NCI-H187 (cell line): ENCODE results near the gene HOMER3.
"Not testable (repeated sequence)": the region's sequence is repeated elsewhere in the genome, so short reads cannot be mapped to it uniquely, and the experiment has no call there.

Experiments
- DNase-seq, 2 experiments: peaks; one replicate each; lab custom pipeline; 2025; lab: John Stamatoyannopoulos, UW

The HOMER3 gene

GRCh38 chr19:18922228-18922985 lies 18.6 kb downstream of the HOMER3 start:
- DNase-seq: no peak

GRCh38 chr19:18921593-18921992 lies 19.4 kb downstream of the HOMER3 start:
- no peak for DNase-seq

DNA sequence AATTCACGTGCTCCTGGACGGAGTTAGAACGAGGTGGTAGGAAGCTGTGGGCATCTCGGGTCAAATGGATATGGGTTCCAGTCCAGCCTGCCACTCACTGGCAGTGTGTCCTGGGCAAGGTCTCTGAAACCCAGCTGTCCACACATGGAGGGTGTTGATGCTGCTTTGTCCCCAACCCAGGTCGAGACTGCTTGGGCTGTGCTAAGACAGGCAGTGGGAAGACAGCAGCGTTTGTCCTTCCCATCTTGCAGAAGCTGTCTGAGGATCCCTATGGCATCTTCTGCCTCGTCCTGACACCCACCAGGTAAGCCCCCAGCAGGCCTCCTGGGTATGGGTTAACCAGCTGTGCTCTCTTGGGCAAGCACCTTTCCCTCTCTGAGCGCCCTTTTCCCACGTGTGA lies 20.6 kb downstream of the HOMER3 start:
- no peak for DNase-seq

- DNase-seq: no peak
These were observed 21.2 kb downstream of the HOMER3 start for GRCh38 chr19:18919900-18920214.

GRCh38 chr19:18919086-18919899 lies 21.7 kb downstream of the HOMER3 start, which contains the start of the genes COPE and DDX49:
TSS of gene COPE (minus strand) at chr19:18919387. CDS start at chr19:18919348, 39 bp downstream.
TSS of gene DDX49 (plus strand) at chr19:18919715. CDS start at chr19:18919742, 27 bp downstream.
- DNase-seq: peak; percentile 88 to 91

GRCh38 chr19:18917593-18917992 lies 23.4 kb downstream of the HOMER3 start:
- not testable (repeated sequence) for DNase-seq

DNA sequence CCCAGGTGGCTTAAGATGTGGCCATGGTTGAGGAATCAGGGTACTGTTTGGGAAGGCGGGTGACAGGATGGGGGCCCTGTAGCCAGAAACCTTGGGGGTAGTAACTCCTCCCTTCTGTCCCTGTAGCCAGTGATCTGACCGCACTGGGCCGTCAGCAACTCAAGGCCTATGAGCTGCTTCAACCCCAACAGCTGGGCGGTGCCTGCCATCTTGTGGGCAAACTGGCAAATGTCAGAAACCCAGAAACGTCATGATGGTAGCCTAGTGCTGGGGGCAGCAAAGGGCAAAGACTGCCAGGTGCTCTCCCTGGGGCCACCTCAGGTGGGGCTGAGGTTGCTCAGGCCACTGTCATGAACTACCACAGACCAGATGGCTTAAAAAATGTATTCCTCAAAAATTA lies 25.4 kb downstream of the HOMER3 start:
- DNase-seq: no peak

GRCh38 chr19:18913466-18913865 lies 27.6 kb downstream of the HOMER3 start:
- DNase-seq: no peak

DNA sequence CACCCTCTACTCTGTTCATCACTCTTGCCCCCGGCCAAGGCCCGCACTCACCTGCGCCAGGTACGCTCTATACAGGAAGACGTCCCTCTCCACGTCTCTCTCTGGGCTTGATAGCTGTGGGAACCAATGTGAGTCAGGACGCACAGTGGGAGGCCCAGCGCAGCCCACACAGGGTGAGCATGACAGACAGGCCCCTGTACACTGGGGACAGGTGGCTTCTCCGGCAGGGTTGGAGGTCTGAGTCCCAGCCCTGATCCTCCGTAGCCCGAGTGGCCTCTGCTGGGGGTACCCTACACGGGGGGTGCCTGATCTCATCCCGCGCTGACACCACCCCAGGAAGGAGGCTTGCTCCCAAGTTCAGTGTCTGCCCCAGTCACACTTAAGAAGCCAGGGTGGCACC lies 28.1 kb downstream of the HOMER3 start:
- DNase-seq: no peak

GRCh38 chr19:18910801-18911436 lies 30.1 kb downstream of the HOMER3 start:
- DNase-seq: no peak

DNA sequence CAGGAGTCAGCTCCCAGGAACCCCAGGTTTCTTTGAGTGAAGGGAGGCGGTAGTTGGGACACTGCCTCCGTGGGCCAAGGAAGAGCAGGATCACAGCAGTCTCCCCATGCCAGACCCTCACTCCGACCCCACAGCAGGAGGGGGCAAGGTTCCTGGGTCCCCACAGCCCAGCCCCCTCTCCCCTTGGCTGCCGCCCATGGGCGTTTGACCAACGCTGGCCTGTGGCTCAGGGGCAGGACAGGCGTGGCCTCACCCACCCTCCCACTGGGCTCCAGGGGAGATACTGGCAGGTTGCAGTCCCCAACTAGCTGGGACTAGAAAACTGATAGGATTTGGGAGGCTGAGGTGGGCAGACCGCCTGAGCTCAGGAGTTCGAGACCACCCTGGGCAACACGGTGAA lies 31.0 kb downstream of the HOMER3 start:
- DNase-seq: no peak

GRCh38 chr19:18908917-18909619 lies 31.9 kb downstream of the HOMER3 start:
- no peak for DNase-seq

DNA sequence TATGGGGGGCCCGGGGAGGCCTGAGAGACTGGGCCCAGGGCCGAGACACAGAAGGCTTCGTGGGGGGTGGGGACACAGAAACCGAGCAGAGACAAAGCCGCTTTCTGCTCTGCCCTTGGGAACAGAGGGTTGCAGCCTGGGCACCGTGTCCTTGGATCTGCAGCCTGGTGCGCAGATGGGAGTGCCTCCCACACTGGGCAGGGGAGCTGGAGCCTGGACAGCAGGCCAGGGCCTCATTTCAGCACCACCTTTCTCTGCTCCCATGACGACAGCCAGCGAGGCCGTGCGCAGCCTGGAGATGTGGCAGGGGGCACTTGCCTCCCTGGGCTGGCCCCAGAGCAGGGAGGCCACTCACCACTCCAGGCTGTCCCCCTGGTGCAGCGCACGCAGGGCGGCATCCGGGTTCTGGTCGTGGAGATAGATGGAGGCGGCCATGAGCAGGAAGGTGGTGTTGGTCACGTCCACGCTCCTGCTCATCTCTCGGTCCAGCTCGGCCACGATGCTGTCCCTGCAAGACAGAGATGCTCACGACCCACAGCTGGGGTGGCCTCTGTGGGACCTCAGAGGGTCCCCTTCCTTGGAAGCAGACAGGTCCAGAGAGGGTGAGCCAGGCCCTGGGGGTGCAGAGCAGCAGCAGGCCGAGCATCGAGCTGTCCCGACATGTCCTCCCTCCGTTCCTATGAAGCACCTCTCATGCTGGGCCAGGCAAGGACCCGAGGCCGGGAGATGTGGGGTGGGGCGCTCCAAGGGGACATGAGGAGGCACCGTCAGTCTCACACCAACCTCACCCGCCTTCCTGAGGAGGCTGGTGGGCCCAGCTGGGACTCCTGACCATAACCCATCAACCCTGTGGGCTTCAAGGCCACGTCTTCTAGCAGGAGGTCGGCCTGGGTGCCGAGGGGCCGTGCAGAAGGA lies 34.2 kb downstream of the HOMER3 start:
- no peak for DNase-seq

- DNase-seq: no peak
These were observed 35.3 kb downstream of the HOMER3 start for GRCh38 chr19:18905513-18906236.

- DNase-seq: no peak
These were observed 36.0 kb downstream of the HOMER3 start for GRCh38 chr19:18905058-18905456.

GRCh38 chr19:18904334-18905057 lies 36.5 kb downstream of the HOMER3 start:
- DNase-seq: no peak

DNA sequence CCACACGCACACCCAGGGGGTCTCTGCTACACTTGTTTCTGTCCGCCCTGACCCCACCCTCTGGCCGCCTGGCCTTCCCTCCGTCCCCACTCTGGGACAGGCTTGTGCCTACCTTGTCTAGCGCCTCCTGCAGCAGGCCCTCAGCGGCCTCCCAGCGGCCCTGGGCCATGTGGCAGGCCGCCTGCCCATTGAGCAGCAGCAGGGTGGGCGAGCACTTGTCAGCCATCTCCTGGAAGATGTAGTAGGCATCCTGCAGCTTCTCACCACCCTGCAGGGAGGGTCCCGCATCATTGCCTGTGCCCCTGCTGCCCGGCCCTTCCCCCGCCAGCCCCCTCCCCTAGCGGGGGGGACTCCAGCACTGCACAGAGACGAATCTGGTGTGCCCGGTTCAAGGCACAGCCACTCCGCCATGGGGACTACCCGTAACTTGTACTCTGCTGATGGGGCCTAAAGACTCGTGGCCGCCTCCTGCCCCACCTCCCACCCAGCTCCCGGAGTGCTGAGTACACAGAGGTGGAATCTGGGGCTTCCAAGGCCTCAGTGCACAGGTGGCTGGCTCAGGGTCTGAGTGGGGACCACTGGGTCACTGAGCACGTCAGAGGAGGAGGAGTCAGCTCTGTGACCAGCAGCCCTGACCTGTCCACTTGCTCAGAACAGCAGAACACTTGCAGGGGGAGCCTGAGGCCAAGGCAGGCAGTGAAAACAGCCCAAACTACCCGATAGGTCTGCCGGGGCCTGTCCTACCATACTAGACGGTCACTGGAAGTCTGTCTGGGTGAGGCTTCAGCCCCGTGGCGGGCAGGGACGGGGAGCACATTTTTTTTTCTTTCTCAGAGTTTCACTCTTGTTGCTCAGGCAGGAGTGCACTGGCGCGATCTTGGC lies 37.6 kb downstream of the HOMER3 start:
- DNase-seq: no peak

DNA sequence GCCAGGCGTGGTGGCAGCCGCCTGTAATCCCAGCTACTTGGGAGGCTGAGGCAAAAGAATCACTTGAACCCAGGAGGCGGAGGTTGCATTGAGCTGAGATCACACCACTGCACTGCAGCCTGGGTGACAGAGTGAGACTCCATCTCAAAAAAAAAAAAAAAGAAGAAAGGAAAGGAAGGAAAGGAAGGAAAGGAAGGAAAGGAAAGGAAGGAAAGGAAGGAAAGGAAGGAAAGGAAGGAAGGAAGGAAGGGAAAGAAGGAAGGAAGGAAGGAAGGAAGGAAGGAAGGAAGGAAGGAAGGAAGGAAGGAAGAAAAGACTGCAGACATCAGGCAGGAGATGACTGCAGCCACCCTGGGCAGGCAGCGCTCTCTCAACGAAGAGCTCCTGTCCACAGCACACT lies 38.5 kb downstream of the HOMER3 start:
- not testable (repeated sequence) for DNase-seq

DNA sequence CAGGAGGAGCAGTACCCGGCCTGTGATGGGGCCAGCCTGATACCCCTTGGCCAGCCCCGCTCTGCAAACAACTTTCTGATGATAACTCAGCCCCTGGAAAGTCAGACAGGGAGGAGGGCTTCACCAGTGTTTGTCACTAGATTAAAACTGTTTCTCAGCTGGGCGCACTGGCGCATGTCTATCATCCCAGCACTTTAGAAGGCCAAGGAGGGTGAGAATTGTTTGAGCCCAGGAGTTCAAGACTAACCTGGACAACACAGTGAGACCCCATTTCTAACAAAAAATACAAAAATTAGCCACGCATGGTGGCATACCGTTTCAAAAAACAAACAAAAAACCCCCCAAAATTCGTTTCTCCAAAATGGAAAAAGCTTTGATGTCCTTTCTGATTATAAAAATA lies 39.5 kb downstream of the HOMER3 start:
- DNase-seq: no peak
